ENCODE data around the gene PDE2A. TPM values are rescaled to one million over a fixed set of nuclear protein-coding genes. Genes with fewer than 3 reads are reported as not detected.
A peak's percentile ranks its signal among the peaks of the same experiment; 100 is the strongest.

Gene PDE2A
- total and polyA plus RNA-seq, 9 donors, result 8.3 to 44.0 (median 12.8) TPM

- no peak overlapping the region for H3K27ac ChIP-seq
- WGBS, 3 donors, result 82 to 84% (median 82%) methylated on average over 9 of the region's 9 CpGs
These were observed 38.8 kb downstream of the PDE2A start for GRCh38 chr11:72635309-72635915.

GRCh38 chr11:72634472-72635095 is 39.6 kb downstream of the PDE2A start:
- no peak overlapping the region for H3K4me3 ChIP-seq
- TF ChIP-seq EP300 (IDR thresholded peaks at IDR 0.05), result no peak
- TF ChIP-seq POLR2A (IDR thresholded peaks at IDR 0.05), result no peak
- no peak for TF ChIP-seq CTCF (IDR thresholded peaks at IDR 0.05)
- H3K27ac ChIP-seq, result no peak overlapping the region
- DNase-seq, result peak in 1 of 5 donors; percentile 48
- H3K4me1 ChIP-seq (ENCODE audit: insufficient read depth), result peaks cover 1% of the 10 kb centered on the region
- H3K27me3 ChIP-seq, result no peaks in the 10 kb centered on the region
- H3K36me3 ChIP-seq, result no peaks in the 10 kb centered on the region
- intact Hi-C loops (cut with DNase I), result no loop called here
- H3K9me3 ChIP-seq, result no peaks in the 10 kb centered on the region
- WGBS, 3 donors, result 70 to 78% (median 73%) methylated on average over 7 of the region's 7 CpGs

More at GRCh38 chr11:72635309-72635915, 38.8 kb downstream of the PDE2A start:
- H3K9me3 ChIP-seq, result no peaks in the 10 kb centered on the region
- H3K27me3 ChIP-seq, result no peaks in the 10 kb centered on the region
- no peaks in the 10 kb centered on the region for H3K36me3 ChIP-seq
- DNase-seq, result no peak
- no peak overlapping the region for H3K4me3 ChIP-seq
- intact Hi-C loops (cut with DNase I), result no loop called here
- peaks cover 1% of the 10 kb centered on the region for H3K4me1 ChIP-seq (ENCODE audit: insufficient read depth)
- TF ChIP-seq POLR2A (IDR thresholded peaks at IDR 0.05) (no peak), EP300 (IDR thresholded peaks at IDR 0.05) (no peak), CTCF (IDR thresholded peaks at IDR 0.05) (no peak)

GRCh38 chr11:72634016-72634415 is 40.2 kb downstream of the PDE2A start:
- H3K27me3 ChIP-seq, result no peaks in the 10 kb centered on the region
- no peak overlapping the region for H3K27ac ChIP-seq

GRCh38 chr11:72633068-72633467 is 41.2 kb downstream of the PDE2A start:
- intact Hi-C loops (cut with DNase I), result no loop called here
- Histone ChIP-seq H3K27me3 (no peaks in the 10 kb centered on the region), H3K36me3 (no peaks in the 10 kb centered on the region), H3K9me3 (no peaks in the 10 kb centered on the region), H3K27ac (no peak overlapping the region), H3K4me3 (no peak overlapping the region), H3K4me1 (ENCODE audit: insufficient read depth) (peaks cover 1% of the 10 kb centered on the region)
- TF ChIP-seq CTCF (IDR thresholded peaks at IDR 0.05) (no peak), EP300 (IDR thresholded peaks at IDR 0.05) (no peak), POLR2A (IDR thresholded peaks at IDR 0.05) (no peak)
- DNase-seq, result no peak
- 80 to 88% (median 81%) methylated on average over 4 of the region's 4 CpGs for WGBS, 3 donors

More at GRCh38 chr11:72634016-72634415, 40.2 kb downstream of the PDE2A start:
- H3K9me3 ChIP-seq, result no peaks in the 10 kb centered on the region
- H3K4me1 ChIP-seq (ENCODE audit: insufficient read depth), result peaks cover 1% of the 10 kb centered on the region
- no peaks in the 10 kb centered on the region for H3K36me3 ChIP-seq
- intact Hi-C loops (cut with DNase I), result no loop called here
- DNase-seq, result no peak
- no peak for TF ChIP-seq POLR2A (IDR thresholded peaks at IDR 0.05)
- no peak for TF ChIP-seq EP300 (IDR thresholded peaks at IDR 0.05)
- TF ChIP-seq CTCF (IDR thresholded peaks at IDR 0.05), result no peak
- no peak overlapping the region for H3K4me3 ChIP-seq
- WGBS, 3 donors, result 89 to 94% (median 94%) methylated on average over 9 of the region's 9 CpGs
